HG03571 (cell line): ENCODE measurements around the gene CCDC148.
"Not testable (repeated sequence)": the region's sequence is repeated elsewhere in the genome, so short reads cannot be mapped to it uniquely, and the experiment has no call there.

ENCODE experiments used
- ATAC-seq: cut with Tn5 transposase; IDR thresholded peaks from one replicate; pipeline ENCODE4 v1.9.1; 2021; ENCODE audit not compliant: unreplicated experiment

Gene CCDC148

DNA sequence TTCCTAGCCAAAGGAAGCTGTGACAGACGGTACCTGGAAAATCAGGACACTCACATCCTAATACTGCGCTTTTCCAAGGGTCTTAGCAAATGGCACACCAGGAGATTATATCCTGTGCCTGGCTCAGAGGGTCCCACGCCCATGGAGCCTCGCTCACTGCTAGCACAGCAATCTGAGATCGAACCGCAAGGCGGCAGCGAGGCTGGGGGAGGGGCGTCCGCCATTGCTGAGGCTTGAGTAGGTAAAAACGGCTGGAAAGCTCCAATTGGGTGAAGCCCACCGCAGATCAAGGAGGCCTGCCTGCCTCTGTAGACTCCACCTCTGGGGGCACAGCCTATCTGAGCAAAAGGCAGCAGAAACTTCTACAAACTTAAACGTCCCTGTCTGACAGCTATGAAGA is 22.8 kb downstream of the CCDC148 start:
- not testable (repeated sequence) for ATAC-seq

DNA sequence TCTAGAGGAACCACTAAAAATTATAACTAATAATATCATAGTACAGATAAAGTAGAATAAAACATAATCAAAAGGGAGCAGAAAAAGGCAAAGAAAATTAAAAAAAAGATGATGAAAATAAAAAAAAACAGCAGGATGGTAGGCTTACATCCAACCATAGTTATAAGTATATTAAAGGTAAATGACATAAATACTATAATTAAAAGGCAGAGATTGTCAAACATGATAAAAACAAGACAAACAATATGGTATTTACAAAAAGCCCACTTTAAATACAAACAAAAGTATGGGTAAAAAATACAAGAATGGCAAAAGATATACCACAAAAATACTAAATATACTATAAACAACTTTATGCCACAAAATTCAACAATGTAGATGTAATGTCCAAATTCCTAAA is 24.4 kb downstream of the CCDC148 start:
- no peak for ATAC-seq

DNA sequence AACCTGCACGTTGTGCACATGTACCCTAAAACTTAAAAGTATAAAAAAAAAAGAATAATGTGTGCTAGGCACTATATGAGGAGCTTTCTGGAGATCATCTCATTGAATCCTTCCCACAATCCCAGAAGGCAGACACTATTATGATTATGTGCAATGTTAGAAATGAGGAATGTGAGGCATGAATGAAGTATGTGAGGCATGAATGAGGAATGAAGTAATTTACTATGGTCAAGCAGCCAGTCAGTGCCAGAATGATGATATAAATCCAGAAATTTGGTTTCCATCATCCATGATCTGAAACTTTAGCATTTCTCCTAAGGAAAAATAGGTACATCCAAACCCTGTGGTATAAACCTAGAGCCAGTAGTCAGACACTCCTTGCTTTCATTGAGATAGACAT is 42.0 kb downstream of the CCDC148 start:
- no peak for ATAC-seq

DNA sequence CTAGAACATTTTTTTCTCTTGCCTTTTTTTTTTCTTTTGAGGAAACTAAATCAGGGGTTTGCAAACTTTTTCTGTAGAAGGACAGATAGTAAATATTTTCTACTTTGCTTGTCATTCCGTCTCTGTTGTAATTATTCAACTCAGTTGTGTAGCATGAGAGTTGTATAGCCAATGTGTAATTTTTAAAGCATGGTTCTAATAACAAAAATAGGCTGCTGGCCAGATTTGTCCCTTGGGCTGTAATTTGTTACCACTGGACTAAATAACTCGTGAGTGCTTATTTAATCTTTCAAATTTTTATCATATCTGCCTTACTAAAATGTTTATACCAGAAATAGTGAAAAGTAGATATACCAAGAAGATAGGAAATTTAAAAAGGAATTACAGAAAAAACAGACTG is 43.0 kb downstream of the CCDC148 start:
- ATAC-seq, result no peak

- ATAC-seq, result no peak
Observed at GRCh38 chr2:158412206-158412605, 44.3 kb downstream of the CCDC148 start.

DNA sequence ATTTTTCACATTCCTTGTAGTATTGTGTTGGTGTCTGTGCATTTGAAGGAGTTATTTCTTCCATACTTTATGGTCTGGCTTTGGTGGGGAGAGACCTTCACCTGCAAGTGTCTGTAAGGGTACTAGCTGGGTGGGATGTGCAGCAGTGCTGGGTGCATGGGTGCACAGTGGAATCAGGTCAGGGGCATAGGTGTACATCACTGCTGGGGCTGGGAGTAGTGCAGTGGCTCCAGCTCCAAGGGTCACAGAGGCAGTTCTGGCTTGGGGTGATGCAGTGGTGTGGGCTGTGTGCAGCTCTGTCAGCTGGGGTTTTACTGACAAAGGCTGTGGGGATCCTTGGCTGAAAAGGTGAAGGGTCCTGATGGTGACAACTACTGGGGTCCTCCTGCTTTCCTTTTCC is 44.8 kb downstream of the CCDC148 start:
- no peak for ATAC-seq

DNA sequence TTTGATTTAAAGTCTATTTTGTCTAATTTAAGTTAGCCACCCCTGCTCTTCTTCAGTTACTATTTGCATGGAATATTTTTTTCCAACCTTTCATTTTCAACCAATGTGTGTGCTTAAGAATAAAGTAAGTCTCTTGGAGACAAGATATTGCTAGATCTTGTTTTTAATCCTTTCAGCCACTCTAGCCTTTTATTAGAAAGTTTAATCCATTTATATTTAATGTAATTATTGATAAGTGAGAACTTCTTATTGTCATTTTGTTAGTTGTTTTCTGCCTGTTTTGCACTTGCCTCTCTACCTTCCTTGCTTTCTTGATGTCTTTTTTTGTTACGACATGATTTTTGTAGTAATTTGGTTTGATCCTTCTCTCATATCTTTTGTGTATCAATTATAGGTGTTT is 46.4 kb downstream of the CCDC148 start:
- no peak for ATAC-seq

DNA sequence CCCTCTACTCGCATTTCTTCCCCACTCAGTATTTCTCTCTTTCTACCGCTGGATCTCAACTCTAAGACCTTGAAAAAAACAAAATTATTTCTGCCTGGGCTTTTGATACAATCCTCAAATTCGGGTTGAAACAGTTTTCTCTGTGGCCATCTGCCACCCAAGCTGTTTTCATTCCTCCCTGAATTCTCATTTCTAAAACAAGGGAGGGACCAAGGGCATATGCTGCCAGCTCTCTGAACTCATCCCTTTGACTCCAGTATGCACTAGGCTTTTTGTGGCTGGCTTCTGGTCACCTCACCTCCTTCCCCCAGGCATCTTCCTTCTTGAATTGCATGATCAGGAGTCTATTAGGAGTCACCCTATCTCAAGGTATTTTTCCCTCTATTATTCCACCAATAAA is 49.5 kb downstream of the CCDC148 start:
- no peak for ATAC-seq

GRCh38 chr2:158405341-158405740 is 51.2 kb downstream of the CCDC148 start:
- no peak for ATAC-seq

GRCh38 chr2:158403237-158403636 is 53.3 kb downstream of the CCDC148 start:
- ATAC-seq, result no peak

GRCh38 chr2:158402665-158403064 is 53.9 kb downstream of the CCDC148 start:
- no peak for ATAC-seq

DNA sequence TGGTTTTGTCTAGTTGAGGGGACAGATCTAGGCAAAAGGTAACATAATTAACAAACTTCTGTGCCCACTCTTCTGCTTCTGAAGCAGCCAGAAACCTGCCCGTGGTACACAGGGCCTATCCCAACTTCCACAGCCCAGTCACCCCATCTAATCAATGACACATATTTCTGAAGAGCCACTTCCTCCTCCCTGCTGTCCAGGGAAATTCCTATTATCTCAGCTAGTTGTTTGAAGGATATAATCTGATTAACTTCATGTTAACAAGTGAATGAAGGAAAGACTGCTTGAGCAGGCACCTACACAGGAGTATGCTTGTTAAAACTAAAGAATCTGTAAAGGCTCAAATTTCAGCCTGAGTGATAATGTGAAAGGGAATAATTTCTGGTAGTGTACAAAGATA is 61.4 kb downstream of the CCDC148 start:
- no peak for ATAC-seq

DNA sequence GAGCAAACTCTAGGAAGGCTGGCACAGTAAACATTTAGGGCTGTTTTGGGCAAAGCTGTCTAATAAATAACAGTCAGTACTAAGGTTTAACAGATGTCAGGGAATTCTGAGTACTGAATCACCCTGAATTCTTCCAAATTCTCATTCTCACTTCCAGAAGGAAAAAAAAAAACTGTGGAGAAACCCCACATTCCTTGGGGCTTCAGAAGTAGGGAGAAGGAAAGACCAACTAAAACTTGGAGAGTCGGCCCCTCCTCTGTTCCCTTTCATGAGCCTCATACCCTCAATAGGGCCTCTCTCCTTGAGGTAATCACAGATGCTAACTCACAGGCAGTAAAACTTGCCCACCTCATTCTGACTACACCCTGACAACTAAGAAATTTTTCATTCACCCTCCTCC is 62.1 kb downstream of the CCDC148 start:
- ATAC-seq, result no peak

DNA sequence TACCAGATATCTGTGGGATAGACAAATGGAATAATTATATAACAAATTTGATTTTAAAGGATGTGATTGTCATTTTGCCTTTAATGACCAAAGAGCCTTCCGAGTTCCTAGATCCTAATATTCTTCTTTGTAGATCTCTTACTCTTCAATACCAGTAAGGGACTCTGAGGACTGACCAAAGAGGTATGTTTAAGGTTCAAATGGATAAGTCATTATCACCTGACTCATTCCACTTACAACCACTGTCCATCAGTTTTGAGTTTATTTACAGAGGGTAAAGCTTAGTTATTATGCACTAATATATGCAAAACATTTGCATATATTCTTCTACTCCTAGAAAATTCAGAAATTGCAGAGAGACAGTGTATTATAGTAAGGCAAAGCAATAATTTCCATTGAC is 62.7 kb downstream of the CCDC148 start:
- ATAC-seq, result no peak

- ATAC-seq, result no peak
Observed at GRCh38 chr2:158392687-158393086, 63.9 kb downstream of the CCDC148 start.

DNA sequence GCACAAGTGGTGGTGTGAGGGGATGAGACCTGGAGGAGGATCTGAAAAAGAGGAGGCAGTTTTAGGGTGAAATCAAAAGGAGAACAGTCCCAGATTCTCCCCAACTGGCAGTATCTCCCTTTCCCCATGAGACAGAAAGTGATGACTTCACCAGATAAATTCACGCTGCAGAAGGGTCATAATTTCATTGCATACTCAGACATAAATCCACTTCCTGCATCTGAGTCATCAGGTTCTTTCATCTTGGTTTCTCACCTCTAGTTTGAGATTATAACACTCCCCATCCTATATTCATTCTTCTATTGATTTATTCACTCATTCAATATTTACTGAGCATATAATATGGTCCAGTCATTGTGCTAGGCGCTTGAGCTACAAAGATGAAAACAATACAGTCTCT is 64.7 kb downstream of the CCDC148 start:
- no peak for ATAC-seq

DNA sequence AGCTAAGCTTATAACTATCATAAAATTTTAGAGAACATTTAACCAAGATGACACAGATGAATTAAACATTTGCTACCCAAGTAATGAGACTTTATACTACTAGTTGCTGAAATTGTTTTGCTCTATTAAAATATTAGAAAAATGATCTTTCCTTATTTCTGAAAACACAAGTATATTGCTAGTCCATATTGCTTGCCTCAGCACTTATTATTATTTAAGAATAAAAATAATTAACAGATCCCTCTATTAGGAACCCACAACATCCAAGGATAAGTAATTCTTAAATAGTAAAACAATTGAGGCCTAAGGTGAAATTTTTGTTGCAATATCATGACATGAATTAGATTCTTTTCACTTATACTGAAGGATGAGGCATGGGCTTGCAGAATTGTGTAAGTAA is 65.2 kb downstream of the CCDC148 start:
- no peak for ATAC-seq

- ATAC-seq, result no peak
Observed at GRCh38 chr2:158388159-158388558, 68.4 kb downstream of the CCDC148 start.

DNA sequence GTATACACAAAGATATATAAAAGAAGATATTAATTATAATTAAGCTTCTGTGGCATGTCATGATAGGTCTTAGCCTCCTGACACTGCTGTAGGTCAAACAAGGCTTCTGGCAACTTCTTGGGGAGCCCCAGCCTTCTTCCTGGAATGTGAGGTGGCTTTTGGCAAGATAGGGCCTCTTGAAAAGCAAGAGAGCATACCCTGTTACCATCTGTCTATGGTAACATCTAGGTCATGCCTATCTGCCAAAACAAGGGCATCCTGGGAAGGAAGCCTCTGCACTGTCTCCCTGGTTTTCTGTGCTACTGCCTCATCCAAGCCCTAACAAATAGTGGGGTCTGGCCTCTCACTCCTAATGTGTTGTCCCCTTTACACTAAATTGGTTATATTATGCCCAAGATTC is 70.9 kb downstream of the CCDC148 start:
- no peak for ATAC-seq

DNA sequence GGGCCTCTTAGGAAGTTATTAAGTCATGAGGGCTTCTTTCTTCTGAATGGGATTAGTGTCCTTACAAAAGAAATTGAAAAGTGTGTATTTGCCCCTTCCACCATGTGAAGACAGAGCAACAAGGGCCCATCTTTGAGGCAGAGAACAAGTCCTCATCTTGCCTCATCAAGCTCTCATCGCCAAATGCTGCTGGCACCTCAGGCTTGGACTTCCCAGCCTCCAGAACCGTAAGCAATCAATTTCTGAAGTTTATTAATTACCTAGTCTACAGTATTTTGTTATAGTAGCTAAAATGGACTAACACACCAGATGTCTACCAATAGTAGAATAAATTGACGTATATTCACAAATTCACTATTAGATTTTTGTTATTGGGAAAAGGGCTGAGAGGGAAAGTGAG is 74.6 kb downstream of the CCDC148 start:
- ATAC-seq, result no peak

DNA sequence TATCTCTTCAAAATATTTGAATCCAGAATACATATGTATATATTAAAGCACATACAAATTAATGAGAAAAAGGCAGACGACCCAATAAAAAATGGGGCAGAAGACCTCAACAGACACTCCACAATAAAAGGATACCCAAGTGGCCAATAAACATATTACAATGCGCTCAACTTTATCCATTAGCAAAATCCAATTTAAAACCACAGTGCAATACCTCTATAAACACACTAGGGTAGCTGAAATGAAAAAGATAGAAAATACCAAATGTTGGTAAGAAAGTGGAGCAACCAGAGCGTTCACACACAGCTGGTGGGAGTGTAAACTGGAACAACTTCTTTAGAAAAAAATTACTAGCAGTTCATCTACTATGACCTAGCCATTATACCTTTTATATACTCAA is 75.3 kb downstream of the CCDC148 start:
- ATAC-seq, result no peak

DNA sequence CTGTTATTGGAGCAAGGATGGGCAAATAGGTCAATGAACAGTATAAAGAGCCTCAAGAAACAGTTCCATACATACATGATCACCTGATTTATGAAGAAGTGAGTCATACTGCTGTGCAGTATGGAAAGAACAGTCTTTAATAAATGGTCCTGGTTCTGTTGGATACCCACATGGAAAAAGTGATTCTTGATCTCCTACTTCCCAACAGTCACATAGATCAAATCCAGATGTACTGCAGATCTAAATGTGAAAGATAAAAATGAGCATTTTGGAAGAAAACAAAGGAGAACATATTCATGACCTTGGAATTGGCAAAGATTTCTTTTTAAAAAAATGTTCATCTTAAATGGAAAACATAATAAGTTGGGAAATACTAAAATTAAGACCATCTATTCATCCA is 75.8 kb downstream of the CCDC148 start:
- ATAC-seq, result no peak

DNA sequence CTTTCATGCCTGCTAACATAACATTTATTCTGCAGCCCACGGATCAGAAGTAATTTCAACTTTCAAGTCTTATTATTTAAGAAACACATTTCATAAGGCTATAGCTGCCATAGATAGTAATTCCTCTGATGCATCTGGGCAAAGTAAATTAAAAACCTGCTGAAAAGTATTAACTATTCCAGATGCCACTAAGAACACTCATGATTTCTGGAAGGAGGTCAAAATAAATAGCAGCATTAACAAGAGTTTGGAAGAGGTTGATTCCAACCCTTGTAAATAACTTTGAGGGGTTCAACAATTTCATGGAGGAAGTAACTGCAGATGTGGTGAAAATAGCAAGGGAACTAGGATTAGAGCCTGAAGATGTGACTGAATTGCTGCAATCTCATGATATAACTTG is 77.6 kb downstream of the CCDC148 start:
- no peak for ATAC-seq

GRCh38 chr2:158366342-158366741 is 90.2 kb downstream of the CCDC148 start:
- no peak for ATAC-seq
